Thyroid gland (tissue), 4 donors: ENCODE results near the gene MOGAT2. TPM values are rescaled to one million over a fixed set of nuclear protein-coding genes. Genes with fewer than 3 reads are reported as not detected.

Source experiments
- DNase-seq, 2 donors: peaks; one replicate each; pipeline ENCODE4 v3.0.0-alpha.2; 2019
- H3K27ac ChIP-seq, 3 donors: fragments of 200-600 bp; sonication (generic); 1 replicate in 2 of 3; 2 replicates in 1 of 3; pipeline ENCODE4 v1.5.1; 2016 to 2019; ENCODE audit warnings: mild to moderate bottlenecking in 1 of 3, moderate library complexity in 1 of 3
- H3K27me3 ChIP-seq: fragments of 200-600 bp; sonication (generic); one replicate; pipeline ENCODE4 v1.5.1; 2019
- H3K36me3 ChIP-seq, 2 donors: fragments of 200-600 bp; sonication (generic); one replicate each; pipeline ENCODE4 v1.5.1; 2016 to 2019
- H3K4me1 ChIP-seq, 2 donors: fragments of 200-600 bp; sonication (generic); one replicate each; pipeline ENCODE4 v1.5.1; 2017 to 2019
- H3K4me3 ChIP-seq, 3 donors: fragments of 200-600 bp; sonication (generic); replicated peaks in 1 of 3; 1 replicate in 2 of 3; 2 replicates in 1 of 3; pipeline ENCODE4 v1.5.1; 2016; ENCODE audit warnings: mild to moderate bottlenecking in 1 of 3
- H3K9me3 ChIP-seq: fragments of 200-600 bp; sonication (generic); one replicate; pipeline ENCODE4 v1.5.1; 2017
- CTCF ChIP-seq, 6 experiments: fragments of 200-600 bp in 3 of 6; fragments of 450-650 bp in 3 of 6; sonication (generic) in 3 of 6; IDR thresholded peaks; one replicate each; pipeline ENCODE4 v1.5.1; 2016 to 2019; ENCODE audit warnings: antibody characterized with exemption in 6 of 6, mild to moderate bottlenecking in 2 of 6, inconsistent platforms in 1 of 6, moderate library complexity in 1 of 6
- POLR2A ChIP-seq, 2 donors: fragments of 450-650 bp; IDR thresholded peaks; one replicate each; pipeline ENCODE4 v1.6.1; 2017; ENCODE audit warnings: antibody characterized with exemption in 2 of 2, mild to moderate bottlenecking in 2 of 2, moderate library complexity in 1 of 2
- WGBS, 2 donors: methylation state at CpG; one replicate each; pipeline ENCODE4 v1.1.5; 2017; 5-methylcytosine and 5-hydroxymethylcytosine counted together
- intact Hi-C: fragments of 100-400 bp; cut with DNase I; formaldehyde crosslinking; loops from one replicate; pipeline ENCODE4 v1.15.1; 2023
- total RNA-seq, 4 donors: library from RNA; depleted of rRNA; stranded (reverse); fragments of >200 nt; gene quantifications; one replicate each; pipeline ENCODE4 v1.2.3, GENCODE V29; 2016

MOGAT2 gene
- total RNA-seq, 4 donors from 2014 or later = 1.0 TPM; not detected in 3

DNA sequence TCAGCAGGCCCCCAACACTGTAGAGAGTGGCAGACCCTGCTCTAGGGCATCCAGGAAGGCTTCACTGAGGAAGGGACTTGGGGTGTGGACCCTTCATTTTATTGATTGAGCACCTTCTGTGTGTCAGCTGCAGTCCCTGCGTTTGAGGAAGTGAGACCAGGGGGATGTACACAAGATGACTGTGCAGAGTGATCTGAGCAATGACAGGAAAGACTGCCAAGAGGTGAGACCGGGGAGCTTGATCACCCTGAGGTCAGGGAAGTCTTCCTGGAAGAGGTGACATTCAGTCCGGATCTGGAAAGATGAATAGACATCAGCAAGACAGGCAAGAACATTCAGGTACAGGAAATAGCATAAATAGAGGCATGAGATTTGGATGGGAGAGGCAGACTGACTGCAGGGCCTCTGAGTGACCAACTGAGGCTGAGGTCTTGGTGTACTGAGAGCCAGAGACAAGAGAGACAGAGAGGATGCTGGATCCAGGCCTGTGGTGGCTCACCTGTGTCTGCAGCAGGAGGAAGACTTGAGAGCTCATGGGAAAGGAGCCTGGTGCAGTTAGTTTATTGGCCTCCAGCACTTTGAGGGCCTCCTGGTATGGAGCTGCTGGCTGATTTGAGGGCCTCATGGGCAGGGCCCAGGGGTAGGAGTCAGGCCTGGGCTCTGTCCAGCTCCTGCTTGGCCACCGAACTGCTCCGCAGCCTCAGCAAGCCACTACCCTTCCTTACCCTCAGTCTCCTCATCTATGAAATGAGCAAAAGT lies 56.1 kb downstream of the MOGAT2 start:
- no peaks in the 10 kb centered on the region for H3K9me3 ChIP-seq
- no peak overlapping the region for H3K27ac ChIP-seq
- no peaks in the 10 kb centered on the region for H3K36me3 ChIP-seq
- no peak overlapping the region for H3K4me3 ChIP-seq
- intact Hi-C loops = no loop called here
- no peak for TF ChIP-seq POLR2A (IDR thresholded peaks at IDR 0.05)
- TF ChIP-seq CTCF (IDR thresholded peaks at IDR 0.05) = no peak
- 67 to 86% methylated on average over 3 to 5 of the region's 5 CpGs for WGBS, 2 donors
- H3K4me1 ChIP-seq = peaks cover 0 to 19% of the 10 kb centered on the region in 2 donors
- DNase-seq = no peak
- no peaks in the 10 kb centered on the region for H3K27me3 ChIP-seq

GRCh38 chr11:75775056-75775455 lies 57.4 kb downstream of the MOGAT2 start:
- TF ChIP-seq CTCF (IDR thresholded peaks at IDR 0.05) = no peak
- no peak for TF ChIP-seq POLR2A (IDR thresholded peaks at IDR 0.05)
- intact Hi-C loops = no loop called here
- H3K4me3 ChIP-seq = no peak overlapping the region
- WGBS, 2 donors = 100% methylated on average over 3 of the region's 3 CpGs
- H3K27me3 ChIP-seq = no peaks in the 10 kb centered on the region
- no peak overlapping the region for H3K27ac ChIP-seq
- no peaks in the 10 kb centered on the region for H3K9me3 ChIP-seq
- DNase-seq = no peak
- peaks cover 0 to 14% of the 10 kb centered on the region in 2 donors for H3K4me1 ChIP-seq
- H3K36me3 ChIP-seq = no peaks in the 10 kb centered on the region

GRCh38 chr11:75776546-75776945 lies 58.9 kb downstream of the MOGAT2 start:
- 82 to 93% methylated on average over 4 of the region's 4 CpGs for WGBS, 2 donors
- H3K4me3 ChIP-seq = no peak overlapping the region
- no peak for TF ChIP-seq POLR2A (IDR thresholded peaks at IDR 0.05)
- no peak for TF ChIP-seq CTCF (IDR thresholded peaks at IDR 0.05)
- DNase-seq = no peak
- no peaks in the 10 kb centered on the region for H3K36me3 ChIP-seq
- peaks cover 0 to 9% of the 10 kb centered on the region in 2 donors for H3K4me1 ChIP-seq
- H3K27me3 ChIP-seq = no peaks in the 10 kb centered on the region
- intact Hi-C loops = no loop called here
- H3K27ac ChIP-seq = no peak overlapping the region
- H3K9me3 ChIP-seq = no peaks in the 10 kb centered on the region

DNA sequence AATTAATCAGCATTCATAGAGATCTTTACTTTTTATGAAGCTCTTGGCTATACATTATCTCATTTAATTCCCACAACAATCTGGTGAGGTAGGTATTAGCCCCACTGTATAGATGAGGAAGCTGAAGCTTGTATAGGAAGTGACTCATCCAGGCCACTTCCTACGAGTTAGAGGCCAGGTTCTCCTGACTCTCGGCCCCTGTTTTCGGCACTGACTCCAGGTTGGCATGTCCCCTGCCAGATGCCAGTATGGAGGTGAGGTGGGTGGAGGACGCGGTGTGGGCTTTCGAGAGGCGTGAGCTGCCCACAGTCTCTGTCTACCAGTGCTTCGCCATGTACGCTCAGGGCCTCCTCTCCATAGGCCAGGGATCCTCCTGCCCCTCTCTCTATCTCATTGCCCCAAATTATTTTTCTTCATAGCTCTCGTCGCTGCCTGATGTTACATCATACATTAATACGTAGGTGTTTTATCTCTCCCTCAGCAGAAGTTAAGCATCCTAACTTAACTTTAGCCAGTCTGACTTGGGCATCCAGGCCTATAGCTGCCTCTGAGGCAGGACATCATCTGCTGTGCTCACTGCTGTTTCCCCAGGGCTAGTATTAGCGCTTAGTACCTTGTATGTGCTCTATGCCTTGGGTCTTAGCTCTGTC lies 59.9 kb downstream of the MOGAT2 start:
- H3K4me3 ChIP-seq = no peak overlapping the region
- intact Hi-C loops = no loop called here
- H3K4me1 ChIP-seq = no peaks in the 10 kb centered on the region
- TF ChIP-seq POLR2A (IDR thresholded peaks at IDR 0.05) (no peak), CTCF (IDR thresholded peaks at IDR 0.05) (no peak)
- no peaks in the 10 kb centered on the region for H3K9me3 ChIP-seq
- H3K27me3 ChIP-seq = no peaks in the 10 kb centered on the region
- DNase-seq = no peak
- no peak overlapping the region for H3K27ac ChIP-seq
- no peaks in the 10 kb centered on the region for H3K36me3 ChIP-seq
- WGBS, 2 donors = 92 to 96% methylated on average over 13 of the region's 13 CpGs

DNA sequence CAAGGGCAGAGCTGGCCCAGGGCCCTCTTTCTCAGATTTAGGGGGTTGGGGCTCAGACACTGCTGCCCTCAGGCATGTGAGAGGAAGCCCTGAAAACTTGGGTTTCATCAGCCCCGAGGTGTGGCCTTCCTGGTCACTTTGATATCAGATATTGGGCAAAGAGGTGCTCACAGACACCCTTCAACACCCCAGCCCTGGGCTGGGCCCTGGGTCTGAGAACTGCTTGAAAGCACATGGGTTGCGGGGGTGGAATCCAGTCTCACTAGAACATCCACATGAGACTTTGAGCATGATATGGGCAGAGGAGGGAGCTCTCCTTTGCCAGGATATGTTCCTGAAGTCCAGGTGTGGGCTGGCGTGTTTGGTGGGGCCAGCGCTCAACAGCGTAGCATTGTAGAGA lies 61.3 kb downstream of the MOGAT2 start:
- Histone ChIP-seq H3K4me1 (no peaks in the 10 kb centered on the region), H3K36me3 (no peaks in the 10 kb centered on the region), H3K27ac (no peak overlapping the region), H3K9me3 (no peaks in the 10 kb centered on the region), H3K4me3 (no peak overlapping the region), H3K27me3 (no peaks in the 10 kb centered on the region)
- WGBS, 2 donors = 90 to 92% methylated on average over 5 of the region's 5 CpGs
- no peak for DNase-seq
- no peak for TF ChIP-seq POLR2A (IDR thresholded peaks at IDR 0.05)
- no peak for TF ChIP-seq CTCF (IDR thresholded peaks at IDR 0.05)
- intact Hi-C loops = no loop called here
